Fibroblast of pulmonary artery (primary cell): ENCODE measurements around the gene CD82.
A peak's percentile ranks its signal among the peaks of the same experiment; 100 is the strongest.

Experiments used
- DNase-seq: peaks from one replicate; pipeline ENCODE4 v3.0.0-alpha.2; 2010; ENCODE audit warnings: low read depth
- H3K4me3 ChIP-seq: replicated peaks from 2 replicates; pipeline ENCODE4 v1.5.1; 2011; ENCODE audit warnings: low read depth, mild to moderate bottlenecking, control low read depth, low read length, moderate library complexity
- CTCF ChIP-seq: IDR thresholded peaks from 2 replicates; pipeline ENCODE4 v1.5.1; 2011; ENCODE audit warnings: mild to moderate bottlenecking, control low read depth, low read length, inconsistent platforms; ENCODE audit errors: missing control alignments

CD82 gene

GRCh38 chr11:44522294-44522693 is 43.2 kb upstream of the CD82 start:
- DNase-seq, result no peak
- H3K4me3 ChIP-seq, result no peak overlapping the region
- no peak for TF ChIP-seq CTCF

GRCh38 chr11:44524346-44524745 is 41.1 kb upstream of the CD82 start:
- TF ChIP-seq CTCF, result no peak
- no peak overlapping the region for H3K4me3 ChIP-seq
- DNase-seq, result no peak

GRCh38 chr11:44524751-44525201 is 40.7 kb upstream of the CD82 start:
- H3K4me3 ChIP-seq, result no peak overlapping the region
- peak; percentile 25 for DNase-seq
- no peak for TF ChIP-seq CTCF

- TF ChIP-seq CTCF, result no peak
- DNase-seq, result no peak
- no peak overlapping the region for H3K4me3 ChIP-seq
Measured at GRCh38 chr11:44525473-44526252, 39.8 kb upstream of the CD82 start.

GRCh38 chr11:44526438-44526837 is 39.0 kb upstream of the CD82 start:
- H3K4me3 ChIP-seq, result no peak overlapping the region
- no peak for DNase-seq
- TF ChIP-seq CTCF, result no peak

- no peak overlapping the region for H3K4me3 ChIP-seq
- TF ChIP-seq CTCF, result no peak
- no peak for DNase-seq
Measured at GRCh38 chr11:44527476-44527875, 38.0 kb upstream of the CD82 start.

- TF ChIP-seq CTCF, result no peak
- no peak overlapping the region for H3K4me3 ChIP-seq
- no peak for DNase-seq
Measured at GRCh38 chr11:44528103-44528502, 37.4 kb upstream of the CD82 start.
